GM19395 (cell line): ENCODE data around the gene SFXN5.

Experiments
- ATAC-seq: cut with Tn5 transposase; IDR thresholded peaks from one replicate; pipeline ENCODE4 v1.9.1; 2021; ENCODE audit warnings: mild to moderate bottlenecking, moderate library complexity; ENCODE audit not compliant: unreplicated experiment

SFXN5 gene

DNA sequence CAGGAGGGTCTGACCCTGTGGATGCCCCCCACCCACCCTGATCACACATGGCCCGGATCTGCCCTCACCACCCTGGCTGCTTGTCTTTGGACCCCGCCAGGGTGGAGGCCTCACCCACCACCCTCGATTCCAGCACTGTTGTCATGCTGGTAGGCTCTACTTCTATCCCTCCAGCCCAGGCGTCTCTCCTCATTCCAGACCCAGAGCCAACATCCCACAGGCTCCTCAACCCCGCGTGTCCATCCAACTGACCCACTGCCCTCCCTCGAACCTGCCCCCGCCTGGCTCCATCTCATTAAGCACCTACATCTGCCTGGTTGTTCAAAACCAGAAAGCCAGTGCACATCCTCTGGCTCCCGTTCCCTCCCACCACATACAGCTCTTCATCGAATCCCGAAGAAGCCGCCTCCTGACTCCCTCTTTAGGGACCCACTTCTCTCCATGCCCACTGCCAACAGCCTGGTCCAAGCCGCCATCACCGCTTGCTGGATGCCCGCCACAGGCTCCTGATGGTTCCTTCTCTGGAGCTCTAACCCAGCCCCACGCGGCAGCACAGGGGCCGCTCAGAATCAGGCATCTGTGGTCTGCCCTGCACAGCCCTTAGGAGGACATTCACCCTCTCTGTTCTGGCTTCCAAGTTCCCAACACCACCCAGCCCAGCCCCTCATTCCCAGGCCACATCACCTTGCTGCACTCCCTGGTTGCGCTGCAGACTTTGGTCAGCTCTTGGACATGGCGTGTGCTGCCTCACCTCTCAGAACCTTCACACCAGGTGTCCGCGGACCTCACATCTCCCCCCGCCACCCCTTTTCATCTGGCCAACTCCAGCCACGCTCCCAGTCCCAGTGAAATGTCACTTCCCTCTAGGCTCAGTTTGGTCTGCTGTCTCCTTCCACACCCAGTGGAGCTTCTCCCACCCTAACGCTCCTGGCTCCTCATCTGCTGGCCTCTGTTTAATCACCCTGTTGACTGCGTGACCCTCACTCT is 111.2 kb downstream of the SFXN5 start:
- no peak for ATAC-seq

DNA sequence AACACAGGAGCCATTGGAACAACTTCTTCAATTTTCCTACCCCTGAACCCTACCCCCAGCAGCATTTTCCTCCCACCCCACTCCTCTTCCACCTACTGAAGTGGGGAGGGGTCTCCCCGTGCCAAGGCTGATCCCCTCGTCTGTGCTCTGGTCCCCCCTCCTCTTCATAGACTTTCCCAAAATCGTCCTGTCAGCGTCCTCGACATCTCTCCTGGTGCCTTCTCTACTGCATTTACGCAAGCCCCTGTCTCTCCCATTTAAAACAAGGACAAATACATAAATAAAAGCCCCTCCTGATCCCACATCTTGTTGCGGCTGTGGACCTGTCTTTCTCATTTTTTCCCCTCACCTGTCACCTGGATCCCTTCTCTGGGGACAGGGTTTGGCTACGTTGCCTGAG is 112.0 kb downstream of the SFXN5 start:
- no peak for ATAC-seq

DNA sequence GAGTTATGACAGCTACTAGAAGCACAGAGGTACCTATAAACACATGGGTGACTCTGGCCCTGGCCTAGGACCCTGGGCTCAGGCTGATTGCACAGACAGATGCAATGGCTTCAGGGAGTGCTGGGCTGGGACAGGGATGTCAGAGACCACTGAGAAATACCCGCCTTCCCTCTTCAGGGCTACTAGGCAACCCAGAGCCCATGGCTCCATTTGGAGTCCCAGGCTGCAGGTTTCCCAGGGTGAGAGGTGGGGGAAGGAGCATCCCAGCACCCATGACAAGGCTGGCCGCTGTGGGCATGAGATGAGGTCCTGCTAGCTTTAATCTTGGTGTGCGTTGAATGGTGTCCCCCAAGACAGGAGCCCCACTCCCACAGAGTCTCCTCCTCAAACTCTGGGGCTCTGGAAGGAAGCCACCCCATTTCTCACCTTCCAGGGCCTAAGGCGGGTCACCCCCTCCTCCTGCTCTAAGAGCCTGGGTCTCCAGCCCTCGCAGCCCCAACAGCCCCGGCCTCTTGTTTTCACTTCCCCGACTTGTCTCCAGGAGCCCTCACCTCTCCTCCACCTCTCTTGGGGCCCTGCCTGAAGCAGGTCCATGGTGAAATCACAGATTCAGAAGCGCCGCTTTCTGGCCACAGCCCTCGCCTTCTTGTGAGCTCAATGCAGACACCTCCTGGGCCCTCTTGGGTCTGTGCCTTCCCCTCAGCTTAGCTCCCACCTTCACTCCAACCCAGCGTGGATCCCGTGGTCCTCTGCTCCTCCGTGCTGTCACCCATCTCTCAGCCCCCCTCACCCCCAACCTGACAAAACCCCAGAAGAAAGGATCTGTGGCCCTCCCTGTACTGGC is 112.7 kb downstream of the SFXN5 start:
- no peak for ATAC-seq

DNA sequence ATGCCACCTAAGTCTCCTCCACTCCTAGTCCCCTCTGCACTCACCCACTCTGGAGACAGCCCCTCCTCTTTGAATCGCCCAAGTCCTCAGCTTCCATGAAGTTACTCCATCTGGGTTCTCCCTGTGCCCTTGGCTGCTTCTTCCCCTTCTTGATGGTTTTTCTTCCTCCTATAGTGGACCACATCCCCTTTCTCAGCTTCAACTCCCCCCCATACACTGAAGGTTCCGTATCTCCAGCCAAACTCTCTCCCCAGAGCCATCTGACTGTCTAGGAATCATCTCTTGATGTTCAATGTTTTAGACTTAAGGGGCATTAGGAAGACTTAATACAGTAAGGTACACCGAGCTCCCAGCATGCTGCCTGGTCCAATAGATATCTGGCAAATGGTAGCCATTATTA is 114.6 kb downstream of the SFXN5 start:
- ATAC-seq: no peak

DNA sequence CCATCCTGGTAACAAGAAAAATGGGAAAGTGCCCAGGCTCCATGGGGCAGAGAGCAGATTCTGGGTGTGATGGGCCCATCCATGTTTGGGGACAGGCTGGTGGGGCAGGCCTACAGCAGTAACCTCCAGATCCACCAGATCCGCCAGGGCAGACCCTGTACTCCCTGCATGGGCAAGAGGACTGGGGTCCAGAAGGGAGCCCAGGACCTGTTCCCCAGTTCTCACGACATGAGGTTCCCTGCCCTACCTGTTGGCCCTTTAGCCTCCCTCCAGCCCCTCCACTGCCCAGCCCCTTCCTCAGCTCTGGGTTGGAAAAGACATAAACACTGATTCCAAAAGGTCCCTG is 115.5 kb downstream of the SFXN5 start:
- no peak for ATAC-seq

DNA sequence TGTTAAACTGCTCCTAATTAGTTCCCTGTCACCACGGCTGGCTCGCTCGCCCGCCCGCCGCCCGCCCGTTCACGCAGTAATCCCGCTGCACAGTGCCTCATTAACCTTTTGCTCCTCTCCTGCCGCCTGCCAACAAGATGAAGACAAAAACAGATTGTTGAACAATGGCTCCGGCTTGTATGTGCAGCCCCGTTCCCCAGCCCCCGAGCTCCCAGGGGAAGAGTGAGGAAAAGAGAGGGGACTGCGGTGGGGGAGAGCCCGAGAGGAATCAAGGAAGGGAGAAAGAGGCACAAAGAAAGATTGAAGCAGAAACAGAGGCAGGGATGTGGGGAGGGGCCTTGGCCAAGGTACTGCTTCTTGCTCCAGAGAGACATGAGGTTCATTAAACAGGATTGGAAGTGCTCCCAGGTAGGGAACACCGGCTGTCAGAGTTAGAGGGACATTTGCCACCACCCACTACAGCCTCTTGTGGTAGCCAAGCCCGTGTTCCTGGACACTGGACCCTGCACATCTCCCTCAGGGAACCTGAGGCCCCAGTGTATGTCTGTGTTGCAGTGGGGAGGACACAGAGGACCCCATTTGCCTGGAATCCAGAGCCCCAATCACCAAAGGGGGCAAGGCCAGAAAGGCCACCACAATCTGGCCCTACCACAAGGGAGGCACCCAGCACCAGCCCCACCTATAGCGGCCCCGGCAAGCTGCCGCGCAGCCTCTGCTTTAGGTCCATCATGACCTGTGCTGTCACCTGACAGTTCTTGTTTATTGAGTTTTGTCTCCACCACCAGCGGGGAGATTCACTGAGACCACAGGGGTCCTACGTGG is 116.1 kb downstream of the SFXN5 start:
- ATAC-seq: no peak

DNA sequence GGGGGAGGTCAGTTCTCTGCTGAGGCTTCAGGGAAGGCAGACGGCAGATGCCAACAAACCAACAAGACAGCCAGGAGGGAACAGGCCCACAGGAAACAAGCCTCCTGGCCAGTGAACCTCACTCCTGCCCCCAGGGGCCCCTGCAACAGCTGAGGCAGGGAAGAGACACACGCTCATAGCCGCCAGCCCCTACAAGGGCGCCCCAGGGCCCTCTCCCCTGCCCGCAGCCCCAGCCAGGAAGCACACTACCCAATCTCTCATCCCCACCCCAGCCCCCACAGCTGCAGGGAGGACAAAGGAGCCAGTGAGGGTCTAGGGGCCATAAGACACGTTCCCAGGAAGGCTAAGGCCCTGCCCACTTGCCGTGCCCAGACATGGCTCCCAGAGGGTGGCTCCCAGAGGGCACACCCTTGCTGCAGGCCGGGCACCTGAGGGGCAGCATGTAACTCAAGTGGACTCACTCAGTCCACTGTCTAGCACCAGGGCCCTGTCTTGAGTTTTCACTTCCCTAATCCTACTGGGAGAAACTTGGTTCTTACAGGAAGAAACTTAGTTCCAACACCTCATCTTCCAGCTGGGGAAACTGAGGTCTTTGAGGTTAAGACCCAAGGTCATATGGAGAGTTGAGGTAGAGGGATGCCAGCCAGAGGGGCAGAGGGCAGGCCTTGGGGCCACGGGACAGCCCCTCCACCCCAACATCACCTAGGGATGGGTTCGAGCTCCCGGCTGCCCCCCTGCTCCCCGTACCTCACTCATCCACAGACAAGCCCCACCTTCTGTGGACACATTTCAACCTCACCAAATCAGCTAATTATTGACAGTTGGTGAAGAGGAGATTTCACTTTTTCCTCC is 116.9 kb downstream of the SFXN5 start:
- ATAC-seq: no peak

DNA sequence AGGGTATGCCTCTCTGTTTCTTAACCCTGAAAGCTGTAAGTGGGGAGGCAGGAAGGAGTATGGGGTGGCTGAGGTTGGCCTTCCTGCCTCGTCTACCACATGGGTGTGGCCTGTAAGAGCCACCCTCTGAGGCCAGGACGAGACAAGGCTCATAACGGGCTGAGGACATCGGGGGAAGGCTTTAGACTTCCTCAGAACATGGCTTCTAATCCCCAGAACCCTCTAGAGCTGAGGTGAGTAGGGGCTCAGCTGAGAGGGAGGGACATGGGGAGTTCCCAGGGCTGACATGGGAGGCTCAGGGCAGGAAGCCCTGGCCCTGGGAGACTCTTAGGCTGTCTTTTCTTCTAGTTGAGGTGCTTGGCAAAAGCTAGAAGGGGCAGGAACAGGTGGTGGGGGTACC is 117.5 kb downstream of the SFXN5 start:
- no peak for ATAC-seq

DNA sequence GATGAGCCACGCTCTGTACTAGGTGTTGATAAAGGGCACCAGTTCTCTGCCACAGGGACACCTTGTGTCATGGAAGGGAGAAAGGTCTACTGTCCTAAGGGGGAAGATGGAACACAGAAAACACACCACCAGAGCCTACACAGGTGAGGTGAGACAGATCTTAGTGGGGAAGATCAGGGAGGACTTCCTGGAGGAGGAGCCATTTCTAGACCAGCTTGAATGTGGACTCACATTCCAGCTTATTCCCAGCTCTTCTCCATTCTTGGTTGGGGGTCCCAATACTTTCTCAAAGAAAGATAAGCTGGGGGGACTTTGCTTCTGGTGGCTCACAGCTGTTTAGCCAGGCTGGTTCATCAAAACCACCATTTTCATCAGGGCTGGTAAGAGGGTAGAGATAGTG is 118.0 kb downstream of the SFXN5 start:
- no peak for ATAC-seq

DNA sequence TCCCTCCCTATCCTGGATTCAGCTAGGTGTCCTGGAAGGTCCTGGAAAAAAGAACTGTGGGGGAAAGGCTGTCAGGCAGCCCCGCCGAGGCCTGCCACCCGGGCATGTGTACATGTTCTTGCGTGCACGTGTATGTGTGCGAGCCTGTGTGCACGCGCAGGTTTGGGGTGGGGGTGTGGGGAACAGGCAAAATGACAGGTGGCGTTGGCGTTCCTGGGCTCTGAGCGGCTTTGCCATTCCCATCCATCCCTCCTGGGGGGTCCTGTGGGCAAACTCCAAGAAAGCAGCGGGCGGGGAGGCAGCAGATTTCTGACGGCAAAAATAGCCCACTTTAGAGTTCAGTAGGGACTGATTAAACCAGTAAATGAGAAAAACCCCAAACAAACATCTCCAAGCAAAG is 118.6 kb downstream of the SFXN5 start:
- ATAC-seq: no peak

DNA sequence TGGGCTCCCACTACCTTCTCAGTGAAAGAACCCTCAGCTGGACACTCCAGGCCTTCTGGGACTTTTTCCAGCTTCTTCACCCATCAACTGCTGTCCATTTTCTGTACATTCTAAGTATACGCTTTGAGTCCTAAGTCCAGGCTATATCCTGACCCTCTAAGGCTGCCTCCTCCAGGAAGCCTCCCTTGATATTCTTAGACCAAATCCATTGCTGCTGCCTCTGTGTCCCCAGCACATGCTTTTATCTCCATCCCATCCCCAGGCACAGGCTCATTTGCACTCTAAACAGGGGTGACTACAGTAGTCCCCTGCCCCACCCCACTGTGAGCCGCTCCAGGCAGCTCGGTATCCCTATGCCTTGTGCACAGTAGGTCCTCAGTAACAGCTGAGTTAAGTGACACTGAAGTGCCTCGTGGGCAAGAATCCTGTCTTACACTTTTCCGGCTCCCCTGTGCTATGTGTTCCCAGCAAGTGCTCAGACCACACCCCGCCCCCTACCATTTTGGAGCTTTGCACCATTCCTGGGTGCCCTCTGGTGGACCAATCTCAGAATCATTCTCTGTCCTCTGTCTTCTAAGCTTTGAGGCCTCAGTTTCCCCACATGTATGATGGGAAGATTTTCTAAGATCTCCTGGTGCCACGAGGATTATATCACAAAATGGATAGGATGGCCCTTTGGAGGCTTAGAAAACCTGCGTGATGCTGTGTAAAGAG is 119.2 kb downstream of the SFXN5 start:
- ATAC-seq: no peak

DNA sequence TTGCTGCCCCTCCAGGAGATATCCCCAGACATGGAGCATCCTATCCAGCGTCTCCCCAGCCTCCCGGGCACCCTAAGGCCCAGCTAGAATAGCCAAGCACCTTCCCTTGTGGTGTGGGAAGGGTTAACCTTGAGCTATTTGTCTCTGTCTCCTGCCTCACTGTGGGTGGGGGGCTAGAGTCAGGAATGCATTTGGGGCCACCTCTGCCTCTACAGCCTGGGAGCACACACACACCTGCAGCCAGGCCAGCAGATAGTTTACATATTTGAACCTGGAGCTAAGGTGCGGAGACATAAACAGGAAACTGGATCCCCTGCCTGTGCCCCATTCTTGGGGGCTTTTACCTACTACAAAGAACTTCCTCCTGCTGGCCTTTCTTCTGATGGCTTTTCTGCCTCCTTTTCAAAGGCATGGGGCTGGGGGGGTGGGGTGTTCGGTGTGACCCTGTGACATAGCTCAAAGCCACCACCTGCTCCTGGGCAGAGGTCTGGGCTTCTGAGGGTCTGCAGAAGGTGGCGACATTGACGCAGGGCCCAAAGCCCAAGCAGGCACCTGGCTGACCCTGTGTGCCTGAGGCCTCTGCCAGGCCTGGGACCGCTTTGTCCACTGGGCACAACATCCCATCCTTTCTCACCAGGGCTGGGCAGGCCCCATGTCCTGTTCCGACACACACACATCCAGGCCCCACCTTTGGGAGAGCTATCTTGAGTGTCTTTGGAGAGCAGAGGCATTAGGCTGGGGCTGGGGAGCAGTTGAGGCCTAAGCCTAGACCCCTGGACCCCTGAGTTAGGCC is 120.0 kb downstream of the SFXN5 start:
- no peak for ATAC-seq

DNA sequence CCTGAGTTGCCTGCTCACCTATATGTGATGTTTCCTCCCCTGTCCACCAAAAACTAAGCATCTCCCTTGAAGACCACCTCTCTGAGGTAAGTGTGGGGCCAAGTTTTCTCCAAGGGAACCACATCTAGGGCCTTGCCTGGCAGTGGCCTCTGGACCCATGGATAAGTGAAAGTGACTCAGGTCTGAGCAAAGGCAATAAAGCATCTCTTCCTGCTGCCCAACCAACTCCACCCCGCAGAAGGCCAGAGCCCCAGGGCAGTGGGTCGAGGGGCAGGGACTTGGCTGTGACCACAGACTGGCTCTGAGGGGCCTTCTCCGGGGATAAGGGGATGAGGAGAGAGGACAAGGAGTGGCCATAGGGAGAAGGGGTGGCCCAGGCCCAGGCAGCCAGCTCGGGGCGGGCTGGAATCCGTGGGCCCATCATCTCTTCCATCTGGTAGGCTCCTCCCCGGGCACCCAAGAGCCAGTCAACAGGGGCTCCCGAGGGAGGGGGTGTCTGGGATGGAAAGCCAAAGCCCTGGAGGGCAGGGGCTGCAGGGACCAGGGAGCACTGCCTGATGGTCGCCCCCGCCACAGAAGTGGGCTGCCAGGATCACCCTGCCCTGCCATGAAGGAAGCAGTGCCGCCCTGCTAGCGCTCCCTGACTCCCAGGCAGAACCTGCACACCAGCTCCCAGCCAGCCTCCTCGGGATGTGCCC is 120.8 kb downstream of the SFXN5 start:
- ATAC-seq: no peak

DNA sequence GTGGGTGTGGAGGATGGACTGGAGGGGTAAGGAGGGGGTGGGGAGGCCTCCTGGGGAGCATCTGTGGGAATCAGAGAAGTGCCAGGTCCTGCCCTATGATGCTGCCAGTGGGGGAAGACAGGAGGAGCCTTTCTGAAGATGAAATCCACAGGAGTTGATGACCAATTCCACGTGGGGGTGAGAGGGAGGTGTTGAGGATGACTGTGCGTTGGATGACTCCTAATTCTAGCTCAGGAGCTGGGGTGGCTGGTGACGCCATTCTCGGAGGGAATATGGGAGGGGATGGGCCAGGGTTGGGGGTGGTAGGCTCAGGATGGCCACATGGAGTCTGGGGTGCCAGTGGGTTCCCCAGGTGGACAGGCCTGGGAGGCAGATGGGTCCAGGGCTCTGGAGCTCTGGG is 121.9 kb downstream of the SFXN5 start:
- no peak for ATAC-seq

DNA sequence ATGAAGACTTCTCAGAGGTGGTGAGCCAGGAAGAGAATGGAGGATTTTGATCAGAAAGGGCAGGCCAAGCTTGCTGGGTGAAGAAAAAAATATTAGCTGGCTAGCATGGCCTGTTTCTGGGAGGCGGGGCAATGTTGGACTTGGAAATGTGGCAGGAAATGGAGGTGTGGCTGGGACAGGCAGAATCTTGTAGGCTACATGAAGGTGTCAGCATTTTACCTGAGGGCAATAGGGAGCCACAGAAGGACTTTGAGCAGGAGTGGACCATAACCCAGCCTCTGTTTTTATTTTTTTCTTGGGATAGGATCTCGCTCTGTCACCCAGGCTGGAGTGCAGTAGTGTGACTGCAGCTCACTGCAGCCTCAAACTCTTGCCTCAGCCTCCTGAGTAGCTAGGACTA is 122.5 kb downstream of the SFXN5 start:
- ATAC-seq: no peak

DNA sequence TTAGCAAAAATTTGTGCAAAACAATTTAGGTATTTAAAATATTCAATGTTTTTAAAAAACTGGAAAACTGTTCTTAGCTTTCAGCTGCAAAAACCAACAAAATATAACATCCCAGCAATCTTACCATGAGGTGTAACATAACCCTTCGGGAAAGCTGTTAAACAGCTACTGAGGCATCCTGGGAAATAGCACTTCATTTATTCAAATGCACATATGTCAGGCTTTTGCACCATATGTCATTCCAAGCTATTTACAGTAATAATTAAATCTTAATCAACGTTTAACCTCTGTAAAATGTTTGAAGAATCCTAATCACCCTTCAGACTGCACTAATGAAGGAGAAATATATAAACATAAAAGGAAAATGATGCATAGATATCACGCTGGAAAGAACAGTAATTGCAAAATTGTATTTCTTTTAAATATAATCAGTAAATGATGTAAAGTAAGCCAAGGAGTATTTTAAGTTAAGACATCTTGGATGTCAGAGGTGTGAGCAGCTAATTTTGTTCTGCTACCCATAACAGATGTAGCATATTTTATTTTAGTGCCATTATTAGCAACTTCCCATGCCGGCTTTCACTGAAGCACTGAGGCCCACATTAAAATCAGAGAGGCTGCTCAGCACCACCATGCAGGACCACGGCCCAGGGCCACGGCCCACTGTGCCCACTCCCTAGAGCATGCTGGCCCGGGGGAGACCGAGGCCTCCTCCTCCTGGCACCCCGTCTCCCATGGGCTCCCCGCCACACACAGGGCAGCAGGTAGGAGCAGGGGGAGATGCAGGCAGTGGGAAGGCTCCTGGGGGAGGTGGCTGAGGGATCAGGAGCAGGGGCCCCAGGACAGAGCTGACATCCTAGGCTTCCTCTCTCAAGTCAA is 123.3 kb downstream of the SFXN5 start:
- ATAC-seq: no peak

DNA sequence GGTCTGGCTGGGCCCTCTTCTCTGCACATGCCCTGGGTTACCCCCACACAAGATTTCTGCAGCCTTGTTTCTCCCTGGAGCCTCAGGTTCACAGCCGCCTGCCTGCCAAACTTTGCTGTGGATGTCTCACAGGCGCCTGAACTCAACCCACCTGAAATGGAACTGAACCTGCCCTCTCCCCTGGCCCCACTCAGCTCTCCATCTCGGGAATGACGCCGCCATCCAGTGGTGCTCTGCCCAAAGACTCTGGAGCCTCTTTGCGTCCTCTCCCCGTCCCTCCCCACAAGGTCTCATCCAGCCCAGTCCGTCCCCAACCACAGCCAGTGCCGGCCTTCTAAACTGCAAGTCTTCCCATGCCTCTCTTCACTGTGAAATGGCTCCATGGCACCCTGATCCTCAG is 125.0 kb downstream of the SFXN5 start:
- no peak for ATAC-seq
